Endothelial cell of umbilical vein (primary cell): ENCODE measurements around the gene DAPL1. TPM values are rescaled to one million over a fixed set of nuclear protein-coding genes. Genes with fewer than 3 reads are reported as not detected.

ENCODE experiments used
- BruUV-seq: library from RNA; stranded (reverse); fragments of 400-500 nt; replicated peaks from 2 replicates; lab custom pipeline; 2021; lab: Mats Ljungman, UMichigan
- CTCF ChIA-PET: fragments of 300-600, 350-600 bp; sonication (Branson Sonifier 250); formaldehyde crosslinking; loops from one replicate; lab custom pipeline; 2021; ENCODE audit warnings: antibody characterized with exemption, inconsistent platforms; lab: Charles Lee
- POLR2A ChIA-PET: fragments of 300-600, 350-600 bp; sonication (Branson Sonifier 250); formaldehyde crosslinking; loops from one replicate; lab custom pipeline; 2021; ENCODE audit warnings: antibody characterized with exemption, inconsistent platforms; lab: Charles Lee
- DNase-seq: peaks from one replicate; pipeline ENCODE4 v3.0.0-alpha.2; 2011; ENCODE audit warnings: low read depth, low spot score
- FAIRE-seq: peaks from 2 replicates; lab custom pipeline; 2011; peaks lifted over from hg19 to GRCh38; lab: Jason Lieb, UNC
- H2AFZ ChIP-seq: 2 replicates; pipeline ENCODE4 v1.6.0; 2012; ENCODE audit warnings: low read depth, low read length, control low read depth, inconsistent platforms
- H3K27ac ChIP-seq: 2 replicates; pipeline ENCODE4 v1.5.1; 2011; ENCODE audit warnings: low read depth, mild to moderate bottlenecking, control low read depth, low read length, moderate library complexity; ENCODE audit not compliant: insufficient read depth
- H3K27me3 ChIP-seq, 2 experiments: 2 replicates each; pipeline versions ENCODE4 v1.6.0 to v1.6.1; 2011; ENCODE audit warnings: low read length in 2 of 2, mixed read lengths in 1 of 2; ENCODE audit not compliant: control insufficient read depth in 2 of 2, insufficient read depth in 2 of 2
- H3K36me3 ChIP-seq, 2 experiments: 2 replicates in 1 of 2; 3 replicates in 1 of 2; pipeline ENCODE4 v1.5.1; 2011; ENCODE audit warnings: low read length in 2 of 2, mild to moderate bottlenecking in 1 of 2, moderate library complexity in 1 of 2; ENCODE audit not compliant: control insufficient read depth in 2 of 2, insufficient read depth in 2 of 2; ENCODE audit errors: extremely low read depth in 1 of 2
- H3K4me1 ChIP-seq: 3 replicates; pipeline ENCODE4 v1.5.1; 2011; ENCODE audit warnings: mild to moderate bottlenecking, low read length; ENCODE audit not compliant: control insufficient read depth, insufficient read depth; ENCODE audit errors: extremely low read depth
- H3K4me2 ChIP-seq: 2 replicates; pipeline ENCODE4 v1.6.1; 2011; ENCODE audit warnings: low read length, control low read depth, mixed read lengths; ENCODE audit not compliant: insufficient read depth
- H3K4me3 ChIP-seq, 3 experiments: fragments of 200-600 bp in 1 of 3; sonication (generic), shearing (Covaris generic) in 1 of 3; replicated peaks in 1 of 3; 2 replicates each; pipeline ENCODE4 v1.5.1; 2011 to 2016; ENCODE audit warnings: control low read depth in 3 of 3, low read length in 3 of 3, mild to moderate bottlenecking in 2 of 3, inconsistent platforms in 1 of 3, low read depth in 1 of 3, moderate library complexity in 1 of 3; ENCODE audit not compliant: insufficient read depth in 1 of 3
- H3K79me2 ChIP-seq: 2 replicates; pipeline ENCODE4 v1.6.0; 2012; ENCODE audit warnings: low read length, inconsistent platforms; ENCODE audit not compliant: control insufficient read depth, insufficient read depth
- H3K9ac ChIP-seq: replicated peaks from 2 replicates; pipeline ENCODE3; 2011; ENCODE audit warnings: low read length, control low read depth; ENCODE audit not compliant: insufficient read depth; ENCODE audit errors: extremely low read depth
- H3K9me1 ChIP-seq: replicated peaks from 3 replicates; pipeline ENCODE4 v1.6.0; 2011; ENCODE audit warnings: mild to moderate bottlenecking, low read length; ENCODE audit not compliant: control insufficient read depth, insufficient read depth; ENCODE audit errors: extremely low read depth
- H3K9me3 ChIP-seq: replicated peaks from 2 replicates; pipeline ENCODE4 v1.5.1; 2012; ENCODE audit warnings: low read length, inconsistent platforms; ENCODE audit not compliant: control insufficient read depth, insufficient read depth
- H4K20me1 ChIP-seq: replicated peaks from 2 replicates; pipeline ENCODE3; 2011; ENCODE audit warnings: mild to moderate bottlenecking, low read length; ENCODE audit not compliant: control insufficient read depth, insufficient read depth; ENCODE audit errors: extremely low read depth
- EZH2 ChIP-seq: IDR thresholded peaks from 2 replicates; pipeline ENCODE4 v1.6.1; 2012; ENCODE audit warnings: borderline replicate concordance, low read depth, mild to moderate bottlenecking, moderate library complexity, low read length, inconsistent platforms; ENCODE audit not compliant: severe bottlenecking
- FOS ChIP-seq: IDR thresholded peaks from 2 replicates; pipeline ENCODE4 v1.6.1; 2011; ENCODE audit warnings: mild to moderate bottlenecking, low read length, moderate library complexity, borderline replicate concordance; ENCODE audit not compliant: insufficient read depth
- GATA2 ChIP-seq: IDR thresholded peaks from 2 replicates; pipeline ENCODE4 v1.7.0; 2011; ENCODE audit warnings: low read depth, mild to moderate bottlenecking, moderate library complexity, mixed read lengths, low read length; ENCODE audit not compliant: insufficient read length, insufficient read depth
- JUN ChIP-seq: IDR thresholded peaks from 2 replicates; pipeline ENCODE4 v1.6.1; 2011; ENCODE audit warnings: borderline replicate concordance, low read depth; ENCODE audit not compliant: insufficient read length, insufficient read depth
- MYC ChIP-seq: IDR thresholded peaks from one replicate; pipeline ENCODE4 v1.6.1; 2011; ENCODE audit warnings: mild to moderate bottlenecking, low read depth, low read length
- POLR2A ChIP-seq: IDR thresholded peaks from 2 replicates; pipeline ENCODE4 v1.6.1; 2012; ENCODE audit warnings: low read depth, mild to moderate bottlenecking, control low read depth, low read length
- POLR2AphosphoS5 ChIP-seq: IDR thresholded peaks from 2 replicates; pipeline ENCODE4 v1.6.1; 2012; ENCODE audit warnings: low read depth, mild to moderate bottlenecking, control low read depth, low read length, moderate library complexity; ENCODE audit not compliant: insufficient read depth
- dilution Hi-C: fragments of 300-500 bp; cut with MboI; formaldehyde crosslinking; loops from one replicate; pipeline ENCODE4 v1.15.0; 2019; ENCODE audit warnings: low sequenced_read_pairs; ENCODE audit not compliant: extremely low pct_ligation_motif_present
- intact Hi-C: fragments of 100-400 bp; cut with micrococcal nuclease; formaldehyde crosslinking; loops from one replicate; pipeline ENCODE4 v1.10.0; 2022
- polyA plus RNA-seq, 4 experiments: library from polyadenylated mRNA; depleted of rRNA in 3 of 4; stranded (reverse) in 3 of 4; unstranded in 1 of 4; fragments of >200 nt; gene quantifications; 2 replicates each; pipeline versions ENCODE4 v1.2.1 to v1.2.3, GENCODE V29; 2011 to 2012; ENCODE audit warnings: missing spikeins in 1 of 4
- total RNA-seq: library from RNA; stranded (reverse); gene quantifications from 2 replicates; pipeline ENCODE4 v1.2.3, GENCODE V29; 2021
- TF ChIP-seq, protein P1 (sequence below), 2 donors: IDR thresholded peaks; 1 replicate in 1 of 2; 2 replicates in 1 of 2; pipeline ENCODE4 v1.5.1; 2011; ENCODE audit warnings: low read length in 2 of 2, mild to moderate bottlenecking in 2 of 2, moderate library complexity in 2 of 2, control low read depth in 1 of 2, inconsistent platforms in 1 of 2, low read depth in 1 of 2; ENCODE audit not compliant: insufficient read depth in 1 of 2; ENCODE audit errors: extremely low read depth in 1 of 2
- TF ChIP-seq, protein P2 (sequence below): IDR thresholded peaks from 2 replicates; pipeline ENCODE4 v1.6.1; 2011; ENCODE audit not compliant: insufficient read depth, insufficient read length

Gene DAPL1
- total and polyA plus RNA-seq, 2 donors (not counting 3 experiments of a cell fraction or from before 2014, with no cell fraction given) = not detected

DNA sequence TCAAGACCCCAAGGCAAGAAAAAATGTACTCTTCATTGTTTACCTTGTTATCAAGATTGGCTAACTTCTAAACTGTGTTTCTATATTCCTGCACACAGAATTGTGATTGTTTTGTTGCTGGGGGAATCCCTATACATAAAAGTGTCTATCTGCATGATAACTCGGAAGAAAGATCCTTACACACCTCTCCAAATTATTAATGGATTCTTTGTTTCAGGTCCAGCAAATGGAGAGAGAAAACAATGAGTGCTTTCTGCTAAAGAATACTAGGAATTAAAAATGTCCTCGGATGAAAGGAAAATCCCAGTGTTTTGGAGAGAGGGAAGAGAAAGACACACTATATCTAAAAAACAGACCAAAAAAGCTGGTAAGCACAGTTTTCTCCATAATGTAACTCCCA lies 6.2 kb upstream of the DAPL1 start:
- Histone ChIP-seq H3K9me1 (no peaks in the 10 kb centered on the region), H3K9me3 (no peaks in the 10 kb centered on the region), H3K27ac (no peak overlapping the region), H2AFZ (no peak overlapping the region), H3K36me3 (no peaks in the 10 kb centered on the region), H3K4me1 (no peaks in the 10 kb centered on the region), H3K4me3 (no peak overlapping the region), H4K20me1 (no peaks in the 10 kb centered on the region), H3K4me2 (no peak overlapping the region), H3K9ac (no peak overlapping the region), H3K79me2 (no peaks in the 10 kb centered on the region), H3K27me3 (peaks cover 4 to 7% of the 10 kb centered on the region in 2 experiments)
- intact Hi-C loops (no loop called here), dilution Hi-C loops (no loop called here)
- BruUV-seq = no TSS peak
- CTCF ChIA-PET = no interaction called here
- no peak for DNase-seq
- FAIRE-seq = no peak
- POLR2A ChIA-PET = no interaction called here
- TF ChIP-seq POLR2A = no peak
- no peak for TF ChIP-seq EZH2
- no peak for TF ChIP-seq FOS
- TF ChIP-seq, protein P1, sequence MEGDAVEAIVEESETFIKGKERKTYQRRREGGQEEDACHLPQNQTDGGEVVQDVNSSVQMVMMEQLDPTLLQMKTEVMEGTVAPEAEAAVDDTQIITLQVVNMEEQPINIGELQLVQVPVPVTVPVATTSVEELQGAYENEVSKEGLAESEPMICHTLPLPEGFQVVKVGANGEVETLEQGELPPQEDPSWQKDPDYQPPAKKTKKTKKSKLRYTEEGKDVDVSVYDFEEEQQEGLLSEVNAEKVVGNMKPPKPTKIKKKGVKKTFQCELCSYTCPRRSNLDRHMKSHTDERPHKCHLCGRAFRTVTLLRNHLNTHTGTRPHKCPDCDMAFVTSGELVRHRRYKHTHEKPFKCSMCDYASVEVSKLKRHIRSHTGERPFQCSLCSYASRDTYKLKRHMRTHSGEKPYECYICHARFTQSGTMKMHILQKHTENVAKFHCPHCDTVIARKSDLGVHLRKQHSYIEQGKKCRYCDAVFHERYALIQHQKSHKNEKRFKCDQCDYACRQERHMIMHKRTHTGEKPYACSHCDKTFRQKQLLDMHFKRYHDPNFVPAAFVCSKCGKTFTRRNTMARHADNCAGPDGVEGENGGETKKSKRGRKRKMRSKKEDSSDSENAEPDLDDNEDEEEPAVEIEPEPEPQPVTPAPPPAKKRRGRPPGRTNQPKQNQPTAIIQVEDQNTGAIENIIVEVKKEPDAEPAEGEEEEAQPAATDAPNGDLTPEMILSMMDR (IDR thresholded peaks at IDR 0.05; ENCODE audit: extremely low read depth in 1 of 2, insufficient read depth in 1 of 2, low read depth in 1 of 2, low read length in 2 of 2) = no peak
- TF ChIP-seq GATA2 = no peak
- TF ChIP-seq, protein P2, sequence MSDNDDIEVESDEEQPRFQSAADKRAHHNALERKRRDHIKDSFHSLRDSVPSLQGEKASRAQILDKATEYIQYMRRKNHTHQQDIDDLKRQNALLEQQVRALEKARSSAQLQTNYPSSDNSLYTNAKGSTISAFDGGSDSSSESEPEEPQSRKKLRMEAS = no peak
- TF ChIP-seq JUN = no peak
- no peak for TF ChIP-seq MYC
- no peak for TF ChIP-seq POLR2AphosphoS5
